Activated CD4-positive, alpha-beta T cell treated with anti-CD3 and anti-CD28 coated beads for 36 hours (primary cell): ENCODE results near the gene C17orf75. TPM values are rescaled to one million over a fixed set of nuclear protein-coding genes. Genes with fewer than 3 reads are reported as not detected.

Experiments used
- ATAC-seq: fragments of 200-7000 bp; cut with Tn5 transposase; one replicate; pipeline ENCODE4 v1.10.0; 2021; ENCODE audit warnings: mild to moderate bottlenecking, moderate library complexity
- CTCF ChIA-PET: fragments of 350-600 bp; sonication (Branson Sonifier 250); formaldehyde crosslinking; loops from one replicate; lab custom pipeline; 2021; ENCODE audit warnings: antibody characterized with exemption; lab: Charles Lee
- POLR2A ChIA-PET: fragments of 350-600 bp; sonication (Branson Sonifier 250); formaldehyde crosslinking; loops from one replicate; lab custom pipeline; 2021; ENCODE audit warnings: antibody characterized with exemption, inconsistent platforms; lab: Charles Lee
- DNase-seq: peaks from one replicate; pipeline ENCODE4 v3.0.0-alpha.2; 2020
- H3K27ac Mint-ChIP-seq: one replicate; pipeline ENCODE4 v1.8.0; 2021; ENCODE audit warnings: mixed read lengths
- H3K27me3 Mint-ChIP-seq: one replicate; pipeline ENCODE4 v1.8.0; 2021; ENCODE audit warnings: mixed read lengths
- H3K36me3 Mint-ChIP-seq: one replicate; pipeline ENCODE4 v1.8.0; 2021; ENCODE audit warnings: low read depth, mixed read lengths
- H3K4me1 Mint-ChIP-seq: one replicate; pipeline ENCODE4 v1.8.0; 2021; ENCODE audit warnings: mixed read lengths
- H3K4me3 Mint-ChIP-seq: one replicate; pipeline ENCODE4 v1.8.0; 2021; ENCODE audit warnings: mild to moderate bottlenecking, moderate library complexity, mixed read lengths
- H3K9me3 Mint-ChIP-seq: one replicate; pipeline ENCODE4 v1.8.0; 2021; ENCODE audit warnings: low read depth, mixed read lengths
- intact Hi-C, 2 experiments: fragments of 100-400 bp; cut with DNase I in 1 of 2; cut with micrococcal nuclease in 1 of 2; formaldehyde crosslinking; loops; one replicate each; pipeline versions ENCODE4 v1.14.2 to v1.15.1; 2022 to 2024; cut with DNase I, micrococcal nuclease
- total RNA-seq, 2 experiments: library from RNA; stranded (reverse); gene quantifications; one replicate each; pipeline ENCODE4 v1.2.3, GENCODE V29; 2021

The C17orf75 gene
- total RNA-seq, 2 experiments from 2014 or later = 21.9 to 34.0 TPM

- H3K27ac Mint-ChIP-seq = peak overlapping the region; percentile 86
Observed at GRCh38 chr17:32342603-32343325, 791 bp upstream of the C17orf75 start.

GRCh38 chr17:32341141-32341856 lies 674 bp downstream of the C17orf75 start:
- ChIA-PET POLR2A (interaction anchor here (0.6 to 0.8 kb wide), 5 partner anchors 9 to 144 kb away, joined by 3 to 4 read pairs (median 3); partner anchors contain the start of gene PSMD11), CTCF (interaction anchor here (0.6 to 1.3 kb wide), 4 partner anchors 10 to 415 kb away, joined by 3 to 6 read pairs (median 4); partner anchors contain the start of gene PSMD11)
- ATAC-seq = peak; percentile 45

More at GRCh38 chr17:32342603-32343325, 791 bp upstream of the C17orf75 start:
- ChIA-PET CTCF (interaction anchor here (0.7 kb wide), 1 partner anchor 11 kb away, joined by 3 read pairs; no protein-coding TSS in a partner anchor), POLR2A (no interaction called here)
- DNase-seq (no peak), ATAC-seq (no peak)
- intact Hi-C loops = loop anchor here (1.0 to 5.0 kb wide), 4 partner anchors 8 to 415 kb away; partner anchors contain the start of genes PSMD11 (in 1 of the 2), RHOT1 (in 1 of the 2) and ZNF207 (in 1 of the 2)
- no peaks in the 10 kb centered on the region for H3K9me3 Mint-ChIP-seq
- peak overlapping the region; percentile 88 for H3K4me3 Mint-ChIP-seq
- H3K36me3 Mint-ChIP-seq = peaks cover 9% of the 10 kb centered on the region
- H3K4me1 Mint-ChIP-seq = peaks cover 17% of the 10 kb centered on the region
- H3K27me3 Mint-ChIP-seq = no peaks in the 10 kb centered on the region

GRCh38 chr17:32335687-32336086 lies 6.3 kb downstream of the C17orf75 start:
- Mint-ChIP-seq H3K4me3 (no peak overlapping the region), H3K4me1 (peaks cover 14% of the 10 kb centered on the region), H3K9me3 (no peaks in the 10 kb centered on the region), H3K27me3 (no peaks in the 10 kb centered on the region), H3K27ac (no peak overlapping the region), H3K36me3 (peaks cover 22% of the 10 kb centered on the region)
- CTCF ChIA-PET = no interaction called here
- DNase-seq (no peak), ATAC-seq (no peak)
- intact Hi-C loops = no loop called here
- POLR2A ChIA-PET = no interaction called here

More at GRCh38 chr17:32341141-32341856, 674 bp downstream of the C17orf75 start:
- Mint-ChIP-seq H3K27me3 (no peaks in the 10 kb centered on the region), H3K27ac (peak overlapping the region; percentile 96), H3K9me3 (no peaks in the 10 kb centered on the region), H3K4me1 (peaks cover 17% of the 10 kb centered on the region), H3K36me3 (peaks cover 9% of the 10 kb centered on the region), H3K4me3 (peak overlapping the region; percentile 88)
- peak; percentile 74 for DNase-seq
- intact Hi-C loops = loop anchor here (1.0 to 5.0 kb wide), 3 partner anchors 9 to 536 kb away; partner anchors contain the start of genes MYO1D (in 1 of the 2) and ZNF207 (in 1 of the 2)

- no peaks in the 10 kb centered on the region for H3K27me3 Mint-ChIP-seq
- ChIA-PET POLR2A (no interaction called here), CTCF (interaction anchor here (0.7 to 1.4 kb wide), 2 partner anchors 16 to 114 kb away, joined by 3 to 7 read pairs; no protein-coding TSS in a partner anchor)
- no peak for ATAC-seq
- H3K36me3 Mint-ChIP-seq = peaks cover 22% of the 10 kb centered on the region
- H3K4me3 Mint-ChIP-seq = no peak overlapping the region
- H3K9me3 Mint-ChIP-seq = no peaks in the 10 kb centered on the region
- peaks cover 17% of the 10 kb centered on the region for H3K4me1 Mint-ChIP-seq
- no peak for DNase-seq
- intact Hi-C loops = no loop called here
- H3K27ac Mint-ChIP-seq = no peak overlapping the region
Observed at GRCh38 chr17:32335046-32335445, 6.9 kb downstream of the C17orf75 start.

GRCh38 chr17:32333187-32333586 lies 8.8 kb downstream of the C17orf75 start:
- Mint-ChIP-seq H3K27ac (no peak overlapping the region), H3K9me3 (no peaks in the 10 kb centered on the region), H3K36me3 (peaks cover 17% of the 10 kb centered on the region), H3K4me1 (peaks cover 18% of the 10 kb centered on the region), H3K27me3 (no peaks in the 10 kb centered on the region), H3K4me3 (no peak overlapping the region)
- ATAC-seq = no peak
- no peak for DNase-seq
- ChIA-PET CTCF (interaction anchor here (0.6 to 1.3 kb wide), 2 partner anchors 12 to 13 kb away, joined by 3 to 4 read pairs; no protein-coding TSS in a partner anchor), POLR2A (no interaction called here)
- intact Hi-C loops = no loop called here

- Mint-ChIP-seq H3K27me3 (no peaks in the 10 kb centered on the region), H3K4me1 (peaks cover 18% of the 10 kb centered on the region), H3K27ac (peak overlapping the region; percentile 49), H3K9me3 (no peaks in the 10 kb centered on the region), H3K4me3 (no peak overlapping the region), H3K36me3 (peaks cover 13% of the 10 kb centered on the region)
- ChIA-PET CTCF (interaction anchor here (0.8 to 2.5 kb wide), 7 partner anchors 9 to 189 kb away, joined by 3 to 10 read pairs (median 4); partner anchors contain the start of genes PSMD11 and RHOT1), POLR2A (interaction anchor here (0.6 kb wide), 2 partner anchors 19 kb away, joined by 4 to 7 read pairs; no protein-coding TSS in a partner anchor)
- ATAC-seq (peak; percentile 63), DNase-seq (no peak)
- intact Hi-C loops = no loop called here
Observed at GRCh38 chr17:32331243-32332040, 10.5 kb downstream of the C17orf75 start.

- DNase-seq = no peak
- H3K27ac Mint-ChIP-seq = peak overlapping the region; percentile 44
- ChIA-PET CTCF (interaction anchor here (0.9 to 2.5 kb wide), 3 partner anchors 14 to 114 kb away, joined by 3 to 10 read pairs (median 7); partner anchors contain the start of gene PSMD11), POLR2A (no interaction called here)
- ATAC-seq = no peak
- no peak overlapping the region for H3K4me3 Mint-ChIP-seq
- no peaks in the 10 kb centered on the region for H3K27me3 Mint-ChIP-seq
- intact Hi-C loops = no loop called here
- peaks cover 10% of the 10 kb centered on the region for H3K36me3 Mint-ChIP-seq
- H3K9me3 Mint-ChIP-seq = no peaks in the 10 kb centered on the region
- H3K4me1 Mint-ChIP-seq = peaks cover 18% of the 10 kb centered on the region
Observed at GRCh38 chr17:32330147-32330546, 11.8 kb downstream of the C17orf75 start.

GRCh38 chr17:32327911-32328310 lies 14.1 kb downstream of the C17orf75 start:
- Mint-ChIP-seq H3K27ac (no peak overlapping the region), H3K9me3 (no peaks in the 10 kb centered on the region), H3K27me3 (no peaks in the 10 kb centered on the region), H3K4me3 (no peak overlapping the region), H3K4me1 (peaks cover 30% of the 10 kb centered on the region), H3K36me3 (peaks cover 4% of the 10 kb centered on the region)
- POLR2A ChIA-PET = no interaction called here
- intact Hi-C loops = no loop called here
- CTCF ChIA-PET = interaction anchor here (0.8 to 1.5 kb wide), 4 partner anchors 8 to 116 kb away, joined by 3 to 10 read pairs (median 4); partner anchors contain the start of gene PSMD11
- DNase-seq (no peak), ATAC-seq (no peak)

- ATAC-seq = peak; percentile 76
- intact Hi-C loops = no loop called here
- Mint-ChIP-seq H3K4me1 (peaks cover 12% of the 10 kb centered on the region), H3K36me3 (no peaks in the 10 kb centered on the region), H3K9me3 (no peaks in the 10 kb centered on the region), H3K27me3 (no peaks in the 10 kb centered on the region), H3K4me3 (no peak overlapping the region), H3K27ac (no peak overlapping the region)
- ChIA-PET CTCF (interaction anchor here (0.8 to 1.2 kb wide), 3 partner anchors 71 to 81 kb away, joined by 4 to 6 read pairs (median 4); no protein-coding TSS in a partner anchor), POLR2A (no interaction called here)
- DNase-seq = peak; percentile 52
Observed at GRCh38 chr17:32323811-32324491, 18.0 kb downstream of the C17orf75 start.

GRCh38 chr17:32323046-32323445 lies 18.9 kb downstream of the C17orf75 start:
- CTCF ChIA-PET = interaction anchor here (1.0 kb wide), 1 partner anchor 70 kb away, joined by 3 read pairs; no protein-coding TSS in a partner anchor
- Mint-ChIP-seq H3K9me3 (no peaks in the 10 kb centered on the region), H3K27me3 (no peaks in the 10 kb centered on the region), H3K4me3 (no peak overlapping the region), H3K36me3 (no peaks in the 10 kb centered on the region), H3K4me1 (peaks cover 12% of the 10 kb centered on the region), H3K27ac (no peak overlapping the region)
- intact Hi-C loops = no loop called here
- ATAC-seq = no peak
- DNase-seq = no peak
- POLR2A ChIA-PET = no interaction called here
